ENCODE results near the gene MMAB.

The MMAB gene

GRCh38 chr12:109609342-109609741, 36.0 kb upstream of the MMAB start:
- DNase-seq (ENCODE audit: low read depth) = no peak
- no peak for TF ChIP-seq CTCF (IDR thresholded peaks at IDR 0.05; ENCODE audit: control insufficient read depth, extremely low read depth, insufficient read depth)
- no peak overlapping the region for H3K4me3 ChIP-seq (ENCODE audit: low read depth, low read length)

- no peak for DNase-seq (ENCODE audit: low read depth)
- TF ChIP-seq CTCF (IDR thresholded peaks at IDR 0.05; ENCODE audit: control insufficient read depth, extremely low read depth, insufficient read depth) = no peak
- no peak overlapping the region for H3K4me3 ChIP-seq (ENCODE audit: low read depth, low read length)
Measured at GRCh38 chr12:109608793-109609192, 35.5 kb upstream of the MMAB start.

GRCh38 chr12:109608270-109608669, 35.0 kb upstream of the MMAB start:
- DNase-seq (ENCODE audit: low read depth) = no peak
- TF ChIP-seq CTCF (IDR thresholded peaks at IDR 0.05; ENCODE audit: control insufficient read depth, extremely low read depth, insufficient read depth) = no peak
- H3K4me3 ChIP-seq (ENCODE audit: low read depth, low read length) = no peak overlapping the region

- DNase-seq (ENCODE audit: low read depth) = no peak
- no peak overlapping the region for H3K4me3 ChIP-seq (ENCODE audit: low read depth, low read length)
- no peak for TF ChIP-seq CTCF (IDR thresholded peaks at IDR 0.05; ENCODE audit: control insufficient read depth, extremely low read depth, insufficient read depth)
Measured at GRCh38 chr12:109607618-109608017, 34.3 kb upstream of the MMAB start.

GRCh38 chr12:109606320-109607028, 33.2 kb upstream of the MMAB start:
- DNase-seq (ENCODE audit: low read depth) = no peak
- H3K4me3 ChIP-seq (ENCODE audit: low read depth, low read length) = no peak overlapping the region
- TF ChIP-seq CTCF (IDR thresholded peaks at IDR 0.05; ENCODE audit: control insufficient read depth, extremely low read depth, insufficient read depth) = no peak

- no peak overlapping the region for H3K4me3 ChIP-seq (ENCODE audit: low read depth, low read length)
- TF ChIP-seq CTCF (IDR thresholded peaks at IDR 0.05; ENCODE audit: control insufficient read depth, extremely low read depth, insufficient read depth) = no peak
- no peak for DNase-seq (ENCODE audit: low read depth)
Measured at GRCh38 chr12:109605599-109606228, 32.4 kb upstream of the MMAB start.

GRCh38 chr12:109605016-109605415, 31.7 kb upstream of the MMAB start:
- no peak for TF ChIP-seq CTCF (IDR thresholded peaks at IDR 0.05; ENCODE audit: control insufficient read depth, extremely low read depth, insufficient read depth)
- no peak for DNase-seq (ENCODE audit: low read depth)
- no peak overlapping the region for H3K4me3 ChIP-seq (ENCODE audit: low read depth, low read length)
